Measurements from ENCODE around the gene KRT33B.
"Not testable (repeated sequence)": the region's sequence is repeated elsewhere in the genome, so short reads cannot be mapped to it uniquely, and the experiment has no call there.

Gene KRT33B

DNA sequence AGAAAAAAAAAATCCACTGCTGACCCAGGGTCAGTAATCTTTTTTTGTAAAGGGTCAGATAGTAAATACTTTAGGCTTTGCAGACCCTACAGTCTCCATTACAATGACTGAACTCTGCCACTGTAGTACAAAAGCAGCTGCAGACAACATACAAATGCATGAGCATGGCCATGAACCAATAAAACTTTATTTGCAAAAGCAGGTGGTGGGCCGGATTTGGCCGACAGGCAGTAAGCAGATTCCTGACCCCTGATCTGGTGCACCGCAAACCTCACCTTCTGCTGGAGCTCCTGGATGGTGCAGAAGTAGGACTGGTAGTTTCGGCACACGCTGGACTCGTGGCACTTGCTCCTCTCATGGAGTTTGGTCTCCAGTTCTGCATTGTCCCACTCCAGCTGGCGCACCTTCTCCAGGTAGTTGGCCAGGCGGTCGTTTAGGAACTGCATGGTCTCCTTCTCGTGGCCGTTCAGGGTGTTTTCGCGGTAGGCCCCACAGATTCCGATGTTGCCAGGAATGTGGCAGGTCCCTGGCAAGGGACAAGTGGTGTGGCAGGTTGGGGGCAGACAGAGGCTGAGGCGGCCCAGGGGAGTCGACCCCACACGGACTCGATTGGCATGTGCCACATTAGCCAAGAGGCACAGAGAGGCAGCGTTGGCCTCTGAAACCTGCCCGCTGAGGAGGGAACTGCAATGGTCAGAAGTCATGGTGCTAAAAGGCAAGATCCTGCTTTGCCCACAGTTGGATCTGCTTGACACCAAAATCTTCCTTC, 41.6 kb upstream of the KRT33B start:
- TF ChIP-seq POU2F2 (IDR thresholded peaks at IDR 0.05; ENCODE audit: low read depth, low read length) (no peak), POLR2AphosphoS5 (IDR thresholded peaks at IDR 0.05; ENCODE audit: low read depth, low read length) (no peak), SPI1 (IDR thresholded peaks at IDR 0.05; ENCODE audit: low read depth, low read length) (no peak), POLR2A (IDR thresholded peaks at IDR 0.05; ENCODE audit: low read depth, low read length) (no peak), PAX5 (IDR thresholded peaks at IDR 0.05; ENCODE audit: insufficient read depth, low read length, severe bottlenecking) (no peak), TAF1 (IDR thresholded peaks at IDR 0.05; ENCODE audit: low read depth, low read length) (no peak)
- DNase-seq (ENCODE audit: insufficient read length, low spot score) (no peak), FAIRE-seq (no peak)

DNA sequence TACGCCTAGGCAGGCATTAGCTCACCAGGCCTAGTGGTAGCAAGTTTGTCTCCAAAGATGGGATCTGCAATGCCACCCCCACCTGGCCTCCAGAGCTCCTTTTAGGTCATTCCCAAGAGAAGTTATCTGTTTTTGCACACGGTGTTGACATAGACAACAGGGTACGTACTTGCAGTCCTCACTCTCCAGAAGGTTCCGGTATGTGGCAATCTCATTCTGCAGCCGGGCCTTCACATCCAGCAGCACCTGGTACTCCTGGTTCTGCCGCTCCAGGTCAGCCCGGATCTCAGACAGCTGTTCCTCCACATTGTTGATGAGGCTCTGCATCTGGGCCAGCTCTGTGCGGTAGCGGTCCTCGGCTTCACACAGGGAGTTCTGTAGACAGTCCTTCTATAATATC, 37.6 kb upstream of the KRT33B start:
- no peak for FAIRE-seq

DNA sequence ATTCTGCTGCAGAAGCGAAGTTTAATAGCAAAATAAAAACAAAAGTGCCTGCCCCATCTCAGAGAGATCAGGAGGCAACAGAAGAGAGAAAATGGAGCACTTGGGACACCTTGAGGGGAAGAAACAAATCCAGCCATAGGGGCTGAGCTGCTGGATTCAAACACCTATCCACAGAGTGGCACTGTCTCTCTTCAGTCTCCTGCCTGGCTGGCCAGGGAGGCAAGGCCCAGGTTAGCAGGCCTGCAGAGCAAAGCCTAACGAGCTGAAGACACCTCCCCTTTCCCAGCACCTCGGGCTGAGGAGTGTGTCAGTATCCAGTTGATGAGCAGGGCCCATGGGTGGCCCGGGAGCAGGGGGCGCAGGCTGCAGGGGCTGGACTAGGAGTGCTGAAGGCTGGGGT, 36.6 kb upstream of the KRT33B start:
- TF ChIP-seq TAF1 (IDR thresholded peaks at IDR 0.05; ENCODE audit: low read depth, low read length) (no peak), POLR2A (IDR thresholded peaks at IDR 0.05; ENCODE audit: low read depth, low read length) (no peak), SPI1 (IDR thresholded peaks at IDR 0.05; ENCODE audit: low read depth, low read length) (no peak), POU2F2 (IDR thresholded peaks at IDR 0.05; ENCODE audit: low read depth, low read length) (no peak), POLR2AphosphoS5 (IDR thresholded peaks at IDR 0.05; ENCODE audit: low read depth, low read length) (no peak), PAX5 (IDR thresholded peaks at IDR 0.05; ENCODE audit: insufficient read depth, low read length, severe bottlenecking) (no peak)
- DNase-seq (ENCODE audit: insufficient read length, low spot score) (no peak), FAIRE-seq (no peak)

More for the DNA sequence above, 37.6 kb upstream of the KRT33B start:
- TF ChIP-seq POU2F2 (IDR thresholded peaks at IDR 0.05; ENCODE audit: low read depth, low read length) (no peak), POLR2AphosphoS5 (IDR thresholded peaks at IDR 0.05; ENCODE audit: low read depth, low read length) (no peak), POLR2A (IDR thresholded peaks at IDR 0.05; ENCODE audit: low read depth, low read length) (no peak), SPI1 (IDR thresholded peaks at IDR 0.05; ENCODE audit: low read depth, low read length) (no peak), PAX5 (IDR thresholded peaks at IDR 0.05; ENCODE audit: insufficient read depth, low read length, severe bottlenecking) (no peak), TAF1 (IDR thresholded peaks at IDR 0.05; ENCODE audit: low read depth, low read length) (no peak)
- DNase-seq (ENCODE audit: insufficient read length, low spot score) = no peak

- DNase-seq (ENCODE audit: insufficient read length, low spot score) (no peak), FAIRE-seq (no peak)
- TF ChIP-seq POU2F2 (IDR thresholded peaks at IDR 0.05; ENCODE audit: low read depth, low read length) (no peak), SPI1 (IDR thresholded peaks at IDR 0.05; ENCODE audit: low read depth, low read length) (no peak), POLR2A (IDR thresholded peaks at IDR 0.05; ENCODE audit: low read depth, low read length) (no peak), TAF1 (IDR thresholded peaks at IDR 0.05; ENCODE audit: low read depth, low read length) (no peak), POLR2AphosphoS5 (IDR thresholded peaks at IDR 0.05; ENCODE audit: low read depth, low read length) (no peak), PAX5 (IDR thresholded peaks at IDR 0.05; ENCODE audit: insufficient read depth, low read length, severe bottlenecking) (no peak)
These were observed 34.5 kb upstream of the KRT33B start for GRCh38 chr17:41404024-41404671.

DNA sequence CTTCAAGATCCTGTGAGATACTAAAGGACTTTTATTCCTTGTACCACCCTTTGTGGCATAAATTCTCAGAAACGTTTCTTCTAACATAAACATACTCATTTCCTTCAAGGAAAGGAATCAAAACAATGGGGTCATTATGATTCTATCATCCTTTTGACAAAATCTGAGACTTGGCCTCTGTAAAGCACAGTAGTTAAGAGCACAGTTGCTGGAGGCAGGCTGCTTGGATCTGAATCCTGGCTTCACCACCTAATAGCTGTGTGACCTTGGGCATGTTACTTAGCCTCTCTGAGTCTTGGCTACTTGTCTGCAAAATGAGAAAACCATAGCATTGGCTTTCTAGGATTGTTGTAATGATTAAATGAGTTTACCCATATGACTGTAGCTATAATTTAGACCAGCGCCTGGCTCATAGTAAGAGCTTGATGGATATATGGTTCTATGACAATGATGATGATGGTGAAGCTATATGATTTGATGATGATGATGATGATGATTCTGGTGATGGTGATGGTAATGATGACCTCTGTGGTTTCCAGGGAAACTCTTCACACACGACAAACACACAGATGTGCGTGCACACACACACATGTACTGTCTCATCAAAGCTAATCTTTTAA, 33.9 kb upstream of the KRT33B start:
- TF ChIP-seq TAF1 (IDR thresholded peaks at IDR 0.05; ENCODE audit: low read depth, low read length) = no peak
- no peak for FAIRE-seq
- no peak for DNase-seq (ENCODE audit: insufficient read length, low spot score)

DNA sequence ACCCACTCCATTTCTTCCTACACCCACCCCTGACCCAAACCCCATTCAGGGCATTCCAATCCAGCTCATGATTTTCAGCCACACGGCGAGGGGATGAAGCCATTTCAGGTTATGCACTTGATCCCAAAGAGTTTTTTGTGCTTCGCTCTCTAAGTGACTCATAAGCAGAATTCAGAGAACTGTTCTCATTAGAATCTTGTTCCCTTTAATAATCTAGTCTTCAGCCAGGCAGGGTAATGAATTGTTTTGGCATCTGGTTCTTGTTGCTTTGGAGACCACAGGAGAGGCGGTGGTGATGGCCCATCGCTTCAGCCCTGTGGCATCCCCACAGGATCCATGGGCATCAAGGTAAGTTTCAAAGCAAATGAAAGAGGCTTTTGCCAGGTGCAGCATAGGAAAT, 32.5 kb upstream of the KRT33B start:
- DNase-seq (ENCODE audit: insufficient read length, low spot score) (no peak), FAIRE-seq (no peak)
- TF ChIP-seq PAX5 (IDR thresholded peaks at IDR 0.05; ENCODE audit: insufficient read depth, low read length, severe bottlenecking) (no peak), POU2F2 (IDR thresholded peaks at IDR 0.05; ENCODE audit: low read depth, low read length) (no peak), SPI1 (IDR thresholded peaks at IDR 0.05; ENCODE audit: low read depth, low read length) (no peak), POLR2A (IDR thresholded peaks at IDR 0.05; ENCODE audit: low read depth, low read length) (no peak), POLR2AphosphoS5 (IDR thresholded peaks at IDR 0.05; ENCODE audit: low read depth, low read length) (no peak), TAF1 (IDR thresholded peaks at IDR 0.05; ENCODE audit: low read depth, low read length) (no peak)

GRCh38 chr17:41396996-41397660, 27.5 kb upstream of the KRT33B start, which contains the start of gene KRT31:
KRT31 (minus strand) TSS chr17:41397608; CDS start chr17:41397539, 69 bp downstream.
- DNase-seq (ENCODE audit: insufficient read length, low spot score) = no peak
- TF ChIP-seq POLR2A (IDR thresholded peaks at IDR 0.05; ENCODE audit: low read depth, low read length) (no peak), POU2F2 (IDR thresholded peaks at IDR 0.05; ENCODE audit: low read depth, low read length) (no peak), TAF1 (IDR thresholded peaks at IDR 0.05; ENCODE audit: low read depth, low read length) (no peak), POLR2AphosphoS5 (IDR thresholded peaks at IDR 0.05; ENCODE audit: low read depth, low read length) (no peak), PAX5 (IDR thresholded peaks at IDR 0.05; ENCODE audit: insufficient read depth, low read length, severe bottlenecking) (no peak), SPI1 (IDR thresholded peaks at IDR 0.05; ENCODE audit: low read depth, low read length) (no peak)
- no peak for FAIRE-seq

DNA sequence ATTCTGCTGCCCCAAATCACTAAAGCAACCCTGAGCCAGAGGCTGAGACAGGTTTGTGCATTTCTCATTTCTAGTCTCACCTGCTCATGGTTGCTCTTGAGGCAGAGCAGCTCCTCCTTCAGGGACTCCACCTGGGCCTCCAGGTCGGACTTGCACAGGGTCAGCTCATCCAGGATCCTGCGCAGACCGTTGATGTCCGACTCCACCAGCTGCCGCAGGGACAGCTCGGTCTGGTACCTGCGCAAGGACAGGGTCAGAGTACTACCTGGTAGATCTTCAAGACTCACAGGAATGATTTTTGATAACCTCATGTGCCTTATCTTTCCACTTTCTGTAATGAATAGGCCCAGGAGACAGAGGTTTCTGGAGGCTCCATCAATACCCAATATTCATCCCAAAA, 26.7 kb upstream of the KRT33B start:
- no peak for DNase-seq (ENCODE audit: insufficient read length, low spot score)
- FAIRE-seq = no peak
- TF ChIP-seq SPI1 (IDR thresholded peaks at IDR 0.05; ENCODE audit: low read depth, low read length) (no peak), TAF1 (IDR thresholded peaks at IDR 0.05; ENCODE audit: low read depth, low read length) (no peak), POU2F2 (IDR thresholded peaks at IDR 0.05; ENCODE audit: low read depth, low read length) (no peak), PAX5 (IDR thresholded peaks at IDR 0.05; ENCODE audit: insufficient read depth, low read length, severe bottlenecking) (no peak), POLR2A (IDR thresholded peaks at IDR 0.05; ENCODE audit: low read depth, low read length) (no peak), POLR2AphosphoS5 (IDR thresholded peaks at IDR 0.05; ENCODE audit: low read depth, low read length) (no peak)

GRCh38 chr17:41395611-41396010, 26.0 kb upstream of the KRT33B start:
- TF ChIP-seq TAF1 (IDR thresholded peaks at IDR 0.05; ENCODE audit: low read depth, low read length) = no peak
- no peak for TF ChIP-seq PAX5 (IDR thresholded peaks at IDR 0.05; ENCODE audit: insufficient read depth, low read length, severe bottlenecking)
- TF ChIP-seq POU2F2 (IDR thresholded peaks at IDR 0.05; ENCODE audit: low read depth, low read length) = no peak
- TF ChIP-seq SPI1 (IDR thresholded peaks at IDR 0.05; ENCODE audit: low read depth, low read length) = no peak
- TF ChIP-seq POLR2AphosphoS5 (IDR thresholded peaks at IDR 0.05; ENCODE audit: low read depth, low read length) = no peak
- TF ChIP-seq POLR2A (IDR thresholded peaks at IDR 0.05; ENCODE audit: low read depth, low read length) = no peak

DNA sequence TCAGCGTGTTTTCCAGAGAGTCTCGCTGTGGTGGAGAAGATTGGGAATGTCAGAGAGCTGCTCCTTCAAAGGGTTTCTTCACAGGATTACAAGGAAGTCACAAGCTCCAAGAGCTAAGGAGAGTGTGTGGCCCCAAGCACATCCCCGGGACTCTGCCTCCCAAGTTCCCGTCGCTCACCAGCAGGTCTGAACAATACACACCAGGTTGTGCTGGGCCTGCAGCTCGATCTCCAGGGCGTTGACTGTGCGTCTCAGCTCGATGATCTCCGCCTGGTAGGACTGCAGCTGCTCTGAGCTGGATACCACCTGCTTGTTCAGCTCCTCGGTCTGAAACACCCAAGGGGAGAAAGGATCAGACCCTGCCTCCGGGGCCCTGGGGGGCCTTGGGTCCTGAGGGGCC, 25.4 kb upstream of the KRT33B start:
- FAIRE-seq; DNase-seq (ENCODE audit: insufficient read length, low spot score): not testable (repeated sequence)

More at GRCh38 chr17:41395611-41396010, 26.0 kb upstream of the KRT33B start:
- no peak for FAIRE-seq
- no peak for DNase-seq (ENCODE audit: insufficient read length, low spot score)
